ENCODE measurements around the gene LKAAEAR1. TPM values are rescaled to one million over a fixed set of nuclear protein-coding genes. Genes with fewer than 3 reads are reported as not detected.

The LKAAEAR1 gene
- total RNA-seq, 6 experiments from 2014 or later: not detected

DNA sequence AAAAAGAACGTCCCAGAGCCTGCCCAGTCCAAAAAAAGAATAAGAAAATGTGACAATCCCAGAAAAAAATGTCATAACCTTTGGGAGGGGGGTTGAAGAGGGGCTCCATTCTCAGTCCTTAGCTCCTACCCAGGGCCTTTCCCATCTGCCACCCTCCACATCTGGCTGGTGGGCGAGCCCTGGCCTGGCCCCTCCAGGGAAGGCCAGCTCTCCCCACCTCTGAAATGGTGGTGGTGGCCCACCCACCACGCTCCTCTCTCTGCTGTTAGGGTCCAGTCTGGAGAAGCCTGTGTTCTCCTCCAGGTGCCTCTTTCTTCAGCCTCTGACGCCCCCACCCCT lies 5.3 kb downstream of the LKAAEAR1 start:
- Histone ChIP-seq H3K4me3 (peak overlapping the region; percentile 56 to 63 (median 58)), H3K4me1 (peaks cover 0 to 15% (median 1%) of the 10 kb centered on the region in 4 donors), H3K27ac (peak overlapping the region; percentile 26 to 73 (median 68)), H3K27me3 (peaks cover 0 to 3% of the 10 kb centered on the region in 2 donors), H3K9me3 (no peaks in the 10 kb centered on the region), H3K36me3 (peaks cover 0 to 2% (median 0%) of the 10 kb centered on the region in 4 donors)
- 60% methylated on average over 1 of the region's 4 CpGs for WGBS (ENCODE audit: insufficient coverage, low coverage, low lambda C conversion rate, missing lambda C conversion rate)
- no peak for TF ChIP-seq POLR2A (IDR thresholded peaks at IDR 0.05)
- TF ChIP-seq, protein P1, sequence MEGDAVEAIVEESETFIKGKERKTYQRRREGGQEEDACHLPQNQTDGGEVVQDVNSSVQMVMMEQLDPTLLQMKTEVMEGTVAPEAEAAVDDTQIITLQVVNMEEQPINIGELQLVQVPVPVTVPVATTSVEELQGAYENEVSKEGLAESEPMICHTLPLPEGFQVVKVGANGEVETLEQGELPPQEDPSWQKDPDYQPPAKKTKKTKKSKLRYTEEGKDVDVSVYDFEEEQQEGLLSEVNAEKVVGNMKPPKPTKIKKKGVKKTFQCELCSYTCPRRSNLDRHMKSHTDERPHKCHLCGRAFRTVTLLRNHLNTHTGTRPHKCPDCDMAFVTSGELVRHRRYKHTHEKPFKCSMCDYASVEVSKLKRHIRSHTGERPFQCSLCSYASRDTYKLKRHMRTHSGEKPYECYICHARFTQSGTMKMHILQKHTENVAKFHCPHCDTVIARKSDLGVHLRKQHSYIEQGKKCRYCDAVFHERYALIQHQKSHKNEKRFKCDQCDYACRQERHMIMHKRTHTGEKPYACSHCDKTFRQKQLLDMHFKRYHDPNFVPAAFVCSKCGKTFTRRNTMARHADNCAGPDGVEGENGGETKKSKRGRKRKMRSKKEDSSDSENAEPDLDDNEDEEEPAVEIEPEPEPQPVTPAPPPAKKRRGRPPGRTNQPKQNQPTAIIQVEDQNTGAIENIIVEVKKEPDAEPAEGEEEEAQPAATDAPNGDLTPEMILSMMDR (IDR thresholded peaks at IDR 0.05): no peak
- intact Hi-C loops (cut with DNase I): no loop called here
- no peak for ATAC-seq
- DNase-seq: no peak

DNA sequence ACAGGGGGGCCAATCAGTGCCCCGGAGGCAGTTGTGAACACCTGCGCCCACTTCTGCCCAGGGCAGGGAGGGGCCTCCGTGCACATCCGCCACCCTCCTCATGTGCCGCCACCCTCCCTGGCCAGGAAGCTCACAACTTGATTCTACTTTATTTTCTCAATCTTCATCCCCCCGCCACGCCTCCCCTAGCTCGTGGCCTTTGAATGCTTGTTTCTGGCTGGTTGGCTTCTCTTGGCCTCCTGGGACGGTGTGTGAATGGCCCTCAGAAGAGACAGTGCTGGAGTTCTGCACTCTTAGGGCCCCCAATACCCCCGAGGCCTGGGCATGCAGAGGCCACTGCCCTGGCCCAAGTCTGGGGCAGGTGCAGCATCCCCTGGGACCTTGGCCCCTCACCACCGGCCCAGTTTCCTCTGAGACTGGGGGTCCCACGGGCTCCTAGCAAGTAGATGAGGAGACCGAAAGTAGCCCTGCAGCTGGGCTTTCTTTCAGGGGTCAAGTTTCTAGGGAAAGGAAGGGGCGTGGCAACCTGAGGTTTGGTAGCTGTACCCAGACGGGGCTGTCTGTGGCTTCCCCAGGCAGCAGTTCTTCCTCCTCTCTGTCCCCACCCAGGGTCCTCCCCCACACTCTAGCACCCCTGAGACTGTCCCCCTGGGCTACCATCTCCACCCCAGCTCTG lies 6.2 kb downstream of the LKAAEAR1 start:
- Histone ChIP-seq H3K27me3 (no peaks in the 10 kb centered on the region), H3K4me3 (peak overlapping the region; percentile 56 to 63 (median 58)), H3K36me3 (peaks cover 0 to 5% (median 0%) of the 10 kb centered on the region in 4 donors), H3K27ac (peak overlapping the region in 2 of 3 donors; percentile 68 to 73), H3K9me3 (no peaks in the 10 kb centered on the region), H3K4me1 (peaks cover 0 to 7% (median 0%) of the 10 kb centered on the region in 4 donors)
- intact Hi-C loops (cut with DNase I): no loop called here
- 18% methylated on average over 3 of the region's 15 CpGs for WGBS (ENCODE audit: insufficient coverage, low coverage, low lambda C conversion rate, missing lambda C conversion rate)
- no peak for TF ChIP-seq POLR2A (IDR thresholded peaks at IDR 0.05)
- TF ChIP-seq, protein P1 (IDR thresholded peaks at IDR 0.05): no peak
- ATAC-seq (peak; percentile 3 to 29 (median 6)), DNase-seq (peak in 1 of 3 donors; percentile 44)

DNA sequence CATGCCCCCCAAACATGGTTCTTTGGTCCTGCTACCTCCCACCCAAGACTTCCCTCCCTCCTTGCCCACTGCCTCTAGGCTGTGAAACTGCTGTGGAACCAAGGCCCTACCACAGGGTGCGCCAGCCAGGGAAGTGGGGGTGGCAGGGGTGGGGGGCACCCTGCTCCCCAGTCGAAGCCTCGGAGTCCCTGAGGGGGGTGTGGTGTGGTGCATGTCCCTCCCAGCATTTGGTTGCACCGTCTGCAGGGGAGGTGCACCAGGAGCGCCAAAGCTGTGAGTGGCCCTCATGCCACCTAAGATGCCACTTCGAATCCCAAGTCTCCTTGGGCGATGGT lies 6.7 kb downstream of the LKAAEAR1 start:
- Histone ChIP-seq H3K4me3 (peak overlapping the region; percentile 22 to 63 (median 58)), H3K4me1 (peaks cover 0 to 6% (median 0%) of the 10 kb centered on the region in 4 donors), H3K36me3 (peaks cover 0 to 5% (median 0%) of the 10 kb centered on the region in 4 donors), H3K9me3 (no peaks in the 10 kb centered on the region), H3K27me3 (no peaks in the 10 kb centered on the region), H3K27ac (no peak overlapping the region)
- TF ChIP-seq POLR2A (IDR thresholded peaks at IDR 0.05): no peak
- TF ChIP-seq, protein P1 (IDR thresholded peaks at IDR 0.05): no peak
- WGBS (ENCODE audit: insufficient coverage, low coverage, low lambda C conversion rate, missing lambda C conversion rate): no CpG with 5 or more reads among the region's 7 CpGs
- DNase-seq: no peak
- intact Hi-C loops (cut with DNase I): no loop called here
- ATAC-seq: no peak

DNA sequence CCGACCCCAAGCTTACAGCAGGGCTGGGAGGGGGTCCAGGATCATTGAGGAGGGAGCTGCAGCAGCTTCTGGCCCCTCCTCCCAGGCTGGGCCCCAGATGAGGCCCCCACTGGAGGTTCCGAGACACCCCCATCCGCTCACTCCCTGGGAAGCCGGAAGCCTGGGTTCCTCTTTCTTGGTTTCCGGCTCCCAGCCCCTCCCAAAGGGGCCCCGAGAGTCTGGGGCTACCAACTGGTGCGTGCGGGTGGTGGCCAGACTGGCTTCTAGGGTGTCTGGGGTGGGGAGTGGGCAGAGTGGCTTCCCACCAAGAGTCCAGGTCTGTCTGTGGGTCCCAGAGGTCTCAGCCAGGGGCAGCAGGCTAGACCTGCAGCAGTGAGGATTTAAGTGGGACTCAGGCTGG lies 7.1 kb downstream of the LKAAEAR1 start:
- H3K9me3 ChIP-seq: no peaks in the 10 kb centered on the region
- peaks cover 0 to 6% (median 0%) of the 10 kb centered on the region in 4 donors for H3K4me1 ChIP-seq
- intact Hi-C loops (cut with DNase I): no loop called here
- ATAC-seq (peak in 2 of 4 donors; percentile 2 to 16), DNase-seq (peak in 1 of 3 donors; percentile 51)
- H3K36me3 ChIP-seq: peaks cover 0 to 8% (median 0%) of the 10 kb centered on the region in 4 donors
- TF ChIP-seq, protein P1 (IDR thresholded peaks at IDR 0.05): no peak
- no peak for TF ChIP-seq POLR2A (IDR thresholded peaks at IDR 0.05)
- peak overlapping the region in 1 of 3 donors; percentile 37 for H3K27ac ChIP-seq
- no CpG with 5 or more reads among the region's 8 CpGs for WGBS (ENCODE audit: insufficient coverage, low coverage, low lambda C conversion rate, missing lambda C conversion rate)
- peak overlapping the region; percentile 22 to 63 (median 58) for H3K4me3 ChIP-seq
- no peaks in the 10 kb centered on the region for H3K27me3 ChIP-seq
